22Rv1 (cell line): ENCODE data around the gene LCT.

Source experiments
- CTCF ChIP-seq: fragments of 450-650 bp; IDR thresholded peaks from 2 replicates; pipeline ENCODE4 v1.5.1; 2017; ENCODE audit warnings: mild to moderate bottlenecking
- ZFX ChIP-seq: fragments of 450-650 bp; IDR thresholded peaks from 2 replicates; pipeline ENCODE4 v1.6.1; 2017; ENCODE audit warnings: antibody characterized with exemption, borderline replicate concordance

- TF ChIP-seq CTCF, result no peak
- no peak for TF ChIP-seq ZFX
Measured at GRCh38 chr2:135843671-135844070, 6.7 kb upstream of the LCT start.
